Brain microvascular endothelial cell (primary cell): ENCODE results near the gene MTNR1B.
A peak's percentile ranks its signal among the peaks of the same experiment; 100 is the strongest.

Source experiments
- DNase-seq: peaks from one replicate; pipeline ENCODE4 v3.0.0-alpha.2; 2020
- H3K27ac ChIP-seq: fragments of 250-450 bp; sonication (Bioruptor Pico); 2 replicates; pipeline ENCODE4 v1.5.1; 2020; ENCODE audit warnings: mild to moderate bottlenecking, moderate library complexity
- H3K27me3 ChIP-seq: fragments of 250-450 bp; sonication (Bioruptor Pico); replicated peaks from 2 replicates; pipeline ENCODE4 v1.5.1; 2020; ENCODE audit warnings: mild to moderate bottlenecking
- H3K36me3 ChIP-seq: fragments of 250-450 bp; sonication (Bioruptor Pico); replicated peaks from 2 replicates; pipeline ENCODE4 v1.5.1; 2020; ENCODE audit warnings: mild to moderate bottlenecking
- H3K4me3 ChIP-seq: 2 replicates; pipeline ENCODE4 v1.5.1; 2011; ENCODE audit warnings: low read depth, mild to moderate bottlenecking, control low read depth, low read length, moderate library complexity
- in situ Hi-C: cut with HindIII; loops from 2 replicates; pipeline ENCODE4 v1.10.0; 2017; ENCODE audit warnings: low sequenced_read_pairs, low pct_ligation_motif_present
- TF ChIP-seq, protein P1 (sequence below): IDR thresholded peaks from 2 replicates; pipeline ENCODE4 v1.5.1; 2011; ENCODE audit warnings: low read depth, mild to moderate bottlenecking, moderate library complexity, low read length, control low read depth, inconsistent platforms; ENCODE audit errors: missing control alignments

Gene MTNR1B

DNA sequence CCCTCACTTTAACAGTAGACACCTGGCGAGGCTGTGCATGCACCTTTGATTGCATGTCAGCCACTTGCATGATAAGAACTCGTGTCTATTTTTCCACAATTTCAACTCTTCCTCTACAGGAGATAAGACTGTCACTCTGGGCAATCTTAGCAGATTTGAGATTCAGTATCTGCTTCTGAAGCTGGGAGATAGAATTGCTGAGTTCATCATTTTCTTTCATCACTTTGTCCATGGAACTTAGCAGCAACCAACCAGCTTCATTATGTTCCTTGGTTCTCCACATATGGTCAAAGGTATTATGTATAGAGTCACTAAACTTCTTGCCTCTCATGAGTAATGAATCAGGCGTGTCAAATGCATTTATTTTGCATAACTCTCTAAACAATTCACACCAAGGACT is 17.1 kb downstream of the MTNR1B start:
- no peak overlapping the region for H3K4me3 ChIP-seq

DNA sequence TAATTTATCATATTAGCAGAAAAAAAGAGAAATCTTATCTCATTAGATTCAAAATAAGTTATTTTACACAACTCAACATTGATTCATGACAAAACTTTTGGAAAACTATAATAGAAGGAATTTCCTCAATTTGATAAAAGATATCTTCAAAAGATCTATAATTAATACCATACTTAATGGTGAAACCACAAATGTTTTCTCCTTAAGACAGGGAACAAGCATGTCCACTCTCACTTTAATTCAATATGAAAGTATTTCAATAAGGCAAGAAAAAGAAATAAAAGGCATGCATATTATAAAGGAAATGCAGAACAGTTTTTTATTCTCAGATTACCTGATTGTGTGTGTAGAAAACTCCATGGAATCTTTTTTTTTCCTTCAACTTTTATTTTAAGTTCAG is 23.6 kb downstream of the MTNR1B start:
- Histone ChIP-seq H3K4me3 (no peak overlapping the region), H3K36me3 (no peaks in the 10 kb centered on the region), H3K27ac (no peak overlapping the region), H3K27me3 (no peaks in the 10 kb centered on the region)
- TF ChIP-seq, protein P1, sequence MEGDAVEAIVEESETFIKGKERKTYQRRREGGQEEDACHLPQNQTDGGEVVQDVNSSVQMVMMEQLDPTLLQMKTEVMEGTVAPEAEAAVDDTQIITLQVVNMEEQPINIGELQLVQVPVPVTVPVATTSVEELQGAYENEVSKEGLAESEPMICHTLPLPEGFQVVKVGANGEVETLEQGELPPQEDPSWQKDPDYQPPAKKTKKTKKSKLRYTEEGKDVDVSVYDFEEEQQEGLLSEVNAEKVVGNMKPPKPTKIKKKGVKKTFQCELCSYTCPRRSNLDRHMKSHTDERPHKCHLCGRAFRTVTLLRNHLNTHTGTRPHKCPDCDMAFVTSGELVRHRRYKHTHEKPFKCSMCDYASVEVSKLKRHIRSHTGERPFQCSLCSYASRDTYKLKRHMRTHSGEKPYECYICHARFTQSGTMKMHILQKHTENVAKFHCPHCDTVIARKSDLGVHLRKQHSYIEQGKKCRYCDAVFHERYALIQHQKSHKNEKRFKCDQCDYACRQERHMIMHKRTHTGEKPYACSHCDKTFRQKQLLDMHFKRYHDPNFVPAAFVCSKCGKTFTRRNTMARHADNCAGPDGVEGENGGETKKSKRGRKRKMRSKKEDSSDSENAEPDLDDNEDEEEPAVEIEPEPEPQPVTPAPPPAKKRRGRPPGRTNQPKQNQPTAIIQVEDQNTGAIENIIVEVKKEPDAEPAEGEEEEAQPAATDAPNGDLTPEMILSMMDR, result no peak
- in situ Hi-C loops, result no loop called here
- DNase-seq, result no peak

More for the DNA sequence above, 17.1 kb downstream of the MTNR1B start:
- no peaks in the 10 kb centered on the region for H3K27me3 ChIP-seq
- in situ Hi-C loops, result no loop called here
- TF ChIP-seq, protein P1, result no peak
- H3K27ac ChIP-seq, result no peak overlapping the region
- DNase-seq, result no peak
- no peaks in the 10 kb centered on the region for H3K36me3 ChIP-seq

DNA sequence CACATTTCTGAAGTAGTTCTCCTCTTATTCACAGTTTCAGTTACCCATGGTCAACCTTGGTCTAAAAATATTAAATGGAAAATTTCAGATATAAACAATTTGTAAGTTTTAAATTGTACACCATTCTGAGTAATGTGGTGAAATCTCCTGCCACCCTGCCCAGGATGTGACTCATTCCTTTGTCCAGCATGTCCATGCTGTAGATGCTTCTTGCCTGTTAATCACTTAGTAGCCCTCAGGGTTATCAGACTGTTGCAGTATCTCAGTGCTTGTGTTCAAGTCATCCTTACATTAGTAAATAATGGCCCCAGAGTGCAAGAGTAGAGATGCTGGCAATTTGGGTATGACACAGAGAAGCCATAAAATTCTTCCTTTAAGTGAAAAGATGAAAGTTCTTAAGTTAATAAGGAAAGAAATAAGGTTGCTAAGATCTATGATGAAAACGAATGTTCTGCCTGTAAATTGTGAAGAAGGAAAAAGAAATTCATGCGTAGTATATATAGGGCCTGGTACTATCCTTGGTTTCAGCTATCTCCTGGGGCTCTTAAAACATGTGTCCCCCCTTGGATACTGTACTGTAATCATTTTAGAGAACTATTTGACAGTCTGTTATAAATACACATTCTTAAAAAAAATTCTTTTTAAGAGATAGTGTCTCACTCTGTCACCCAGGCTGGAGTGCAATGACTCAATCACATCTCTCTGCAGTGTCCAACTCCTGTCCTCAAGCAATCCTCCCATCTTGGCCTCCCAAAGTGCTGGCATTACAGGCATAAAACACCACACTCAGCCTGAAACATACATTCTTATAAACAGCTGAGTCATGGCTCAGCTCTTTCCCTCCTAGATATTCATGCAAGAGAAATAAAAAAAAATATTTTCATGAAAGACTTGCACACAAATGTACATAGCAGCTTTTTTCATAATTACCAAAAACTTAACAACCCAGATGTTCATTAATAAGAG is 31.3 kb downstream of the MTNR1B start:
- TF ChIP-seq, protein P1, result no peak
- Histone ChIP-seq H3K36me3 (no peaks in the 10 kb centered on the region), H3K27ac (peak overlapping the region; percentile 64), H3K27me3 (no peaks in the 10 kb centered on the region), H3K4me3 (no peak overlapping the region)
- in situ Hi-C loops, result no loop called here
- peak; percentile 63 for DNase-seq

DNA sequence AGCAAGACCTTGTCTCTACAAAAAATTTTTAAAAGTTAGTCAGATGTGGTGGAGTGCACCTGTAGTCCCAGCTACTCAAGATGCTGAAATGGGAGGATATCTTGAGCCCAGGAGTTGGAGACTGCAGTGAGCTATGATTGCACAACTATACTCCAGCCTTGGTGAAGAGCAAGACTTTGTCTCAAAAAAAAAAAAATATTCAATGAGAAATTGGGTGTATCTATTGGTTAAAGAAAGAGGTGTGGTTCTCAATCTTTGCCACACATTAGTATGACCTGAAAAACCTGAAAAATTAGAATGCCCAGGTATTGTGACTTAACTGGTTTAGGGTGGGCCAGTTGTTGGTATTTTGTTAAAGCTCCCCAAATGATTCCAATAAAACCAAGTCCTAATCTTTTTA is 32.4 kb downstream of the MTNR1B start:
- TF ChIP-seq, protein P1, result no peak
- Histone ChIP-seq H3K4me3 (no peak overlapping the region), H3K27me3 (no peaks in the 10 kb centered on the region), H3K27ac (no peak overlapping the region), H3K36me3 (no peaks in the 10 kb centered on the region)
- no peak for DNase-seq
- in situ Hi-C loops, result no loop called here

- no peak for DNase-seq
- Histone ChIP-seq H3K27me3 (no peaks in the 10 kb centered on the region), H3K27ac (no peak overlapping the region), H3K4me3 (no peak overlapping the region), H3K36me3 (no peaks in the 10 kb centered on the region)
- TF ChIP-seq, protein P1, result no peak
- in situ Hi-C loops, result no loop called here
Observed at GRCh38 chr11:93002380-93002779, 32.9 kb downstream of the MTNR1B start.
